OCI-LY3 (cell line): ENCODE data around the gene NOG.

ENCODE experiments used
- CTCF ChIP-seq: fragments of 200-600, 300-600 bp; sonication (generic); IDR thresholded peaks from 2 replicates; pipeline ENCODE4 v1.5.1; 2014; ENCODE audit warnings: antibody characterized with exemption, low read length, low read depth
- EZH2phosphoT487 ChIP-seq: fragments of 200-600 bp; shearing (Covaris generic); IDR thresholded peaks from 2 replicates; pipeline ENCODE4 v1.6.1; 2018; ENCODE audit warnings: antibody characterized with exemption, mixed run types, low read depth

GRCh38 chr17:56629531-56630075 is 36.1 kb downstream of the NOG start:
- TF ChIP-seq CTCF (0 out of 2 replicates have a peak, but pooled peaks have one; percentile 6), EZH2phosphoT487 (no peak)
